HG03025 (cell line): ENCODE measurements around the gene TBC1D2B.
"Not testable (repeated sequence)": the region's sequence is repeated elsewhere in the genome, so short reads cannot be mapped to it uniquely, and the experiment has no call there.

ENCODE experiments used
- ATAC-seq: cut with Tn5 transposase; IDR thresholded peaks from one replicate; pipeline ENCODE4 v1.9.1; 2021; ENCODE audit warnings: mild to moderate bottlenecking, moderate library complexity; ENCODE audit not compliant: unreplicated experiment, low FRiP score

Gene TBC1D2B

GRCh38 chr15:77959432-77959879 lies 118.1 kb downstream of the TBC1D2B start:
- ATAC-seq, result peak; percentile 61

GRCh38 chr15:77958716-77959431 lies 118.6 kb downstream of the TBC1D2B start:
- ATAC-seq, result not testable (repeated sequence)

GRCh38 chr15:77958021-77958420 lies 119.5 kb downstream of the TBC1D2B start:
- ATAC-seq, result not testable (repeated sequence)

GRCh38 chr15:77953926-77954325 lies 123.6 kb downstream of the TBC1D2B start:
- not testable (repeated sequence) for ATAC-seq

GRCh38 chr15:77952928-77953446 lies 124.5 kb downstream of the TBC1D2B start:
- ATAC-seq, result not testable (repeated sequence)

GRCh38 chr15:77951105-77951786 lies 126.3 kb downstream of the TBC1D2B start:
- ATAC-seq, result not testable (repeated sequence)

GRCh38 chr15:77950470-77950869 lies 127.0 kb downstream of the TBC1D2B start:
- ATAC-seq, result not testable (repeated sequence)

GRCh38 chr15:77945566-77945965 lies 131.9 kb downstream of the TBC1D2B start:
- ATAC-seq, result no peak
